Measurements from ENCODE around the gene SLC1A4.
A peak's percentile ranks its signal among the peaks of the same experiment; 100 is the strongest.
"Not testable (repeated sequence)": the region's sequence is repeated elsewhere in the genome, so short reads cannot be mapped to it uniquely, and the experiment has no call there.

The SLC1A4 gene

DNA sequence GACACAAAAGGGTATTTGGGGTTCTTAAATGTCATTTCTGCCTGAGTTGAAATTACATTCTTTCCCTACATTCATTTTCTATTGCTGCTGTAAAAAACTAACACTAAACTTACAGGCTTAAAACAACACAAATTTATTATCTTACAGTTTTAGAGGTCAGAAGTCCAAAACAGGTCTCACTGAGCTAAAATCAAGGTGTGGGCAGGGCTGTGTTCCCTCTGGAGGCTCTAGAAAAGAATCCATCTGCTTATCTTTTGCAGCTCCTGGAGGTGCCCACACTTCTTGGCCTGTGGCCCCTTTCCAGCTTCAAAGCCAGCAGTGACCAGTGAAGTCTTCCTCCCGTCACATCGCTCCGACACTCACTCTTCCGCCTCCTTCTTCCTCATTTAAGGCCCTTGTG lies 23.2 kb upstream of the SLC1A4 start:
- no peak for DNase-seq

DNA sequence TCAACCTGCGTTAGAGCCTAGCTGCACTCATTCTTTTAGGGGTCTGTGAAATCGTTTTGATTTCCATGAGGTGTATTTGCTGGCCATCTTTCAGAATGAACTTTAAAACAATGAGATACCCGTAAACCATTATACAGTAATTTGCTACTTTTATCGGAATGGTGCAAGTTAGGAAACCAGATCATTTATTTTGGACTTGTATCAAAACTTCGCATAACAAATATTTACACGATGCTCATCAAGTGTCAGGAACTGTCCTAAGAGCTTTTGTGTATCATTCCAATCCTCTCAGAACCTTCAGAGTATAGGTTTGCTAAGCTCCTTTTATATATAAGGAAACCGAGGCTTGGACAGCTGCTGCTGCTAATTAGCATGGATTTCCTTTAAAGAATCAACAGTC lies 22.4 kb upstream of the SLC1A4 start:
- DNase-seq: no peak

DNA sequence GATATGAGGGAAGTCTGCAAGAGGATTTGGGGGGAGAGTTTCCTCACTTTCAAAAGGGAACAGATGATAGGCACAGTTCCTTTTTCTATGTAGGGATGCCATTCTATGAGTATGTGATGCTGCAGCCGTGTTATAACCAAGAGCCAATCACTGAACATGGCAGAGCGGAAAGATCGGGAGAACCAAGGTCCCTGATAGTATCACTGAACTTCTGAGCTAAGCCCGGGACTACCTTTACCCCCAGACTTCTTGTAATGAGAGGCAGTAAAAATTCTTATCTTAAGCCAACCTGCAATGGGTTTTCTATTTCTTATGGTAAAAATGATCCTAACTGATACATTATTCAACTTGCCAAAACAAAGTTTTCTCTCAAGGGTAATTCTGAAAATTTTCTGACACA lies 21.6 kb upstream of the SLC1A4 start:
- DNase-seq: no peak

DNA sequence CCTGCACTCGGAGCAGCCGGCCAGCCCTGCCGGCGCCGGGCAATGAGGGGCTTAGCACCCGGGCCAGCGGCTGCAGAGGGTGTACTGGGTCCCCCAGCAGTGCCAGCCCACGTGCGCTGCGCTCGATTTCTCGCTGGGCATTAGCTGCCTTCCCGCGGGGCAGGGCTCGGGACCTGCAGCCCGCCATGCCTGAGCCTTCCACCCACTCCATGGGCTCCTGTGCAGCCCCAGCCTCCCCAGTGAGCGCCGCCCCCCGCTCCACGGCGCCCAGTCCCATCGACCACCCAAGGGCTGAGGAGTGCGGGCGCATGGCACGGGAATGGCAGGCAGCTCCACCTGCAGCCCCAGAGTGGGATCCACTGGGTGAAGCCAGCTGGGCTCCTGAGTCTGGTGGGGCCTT lies 20.1 kb upstream of the SLC1A4 start:
- DNase-seq: not testable (repeated sequence)

DNA sequence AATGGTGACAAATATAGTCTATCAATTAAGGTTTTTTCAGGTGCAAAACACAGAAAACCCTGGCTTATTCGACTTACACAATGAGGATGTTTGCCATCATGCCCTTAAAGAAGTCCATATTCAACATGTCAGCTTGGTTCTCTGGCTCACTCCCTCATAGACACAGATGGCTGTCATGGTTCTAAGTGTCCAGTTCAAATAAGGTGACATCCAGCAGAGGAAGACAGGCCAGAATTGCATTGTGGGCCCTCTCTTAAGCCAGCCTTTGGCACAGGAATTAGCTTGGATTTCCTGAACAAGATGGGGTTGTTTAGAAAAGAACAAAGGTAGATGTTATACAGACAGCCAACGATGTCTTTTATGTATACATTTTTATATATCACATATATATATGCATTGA lies 18.7 kb upstream of the SLC1A4 start:
- no peak for DNase-seq

DNA sequence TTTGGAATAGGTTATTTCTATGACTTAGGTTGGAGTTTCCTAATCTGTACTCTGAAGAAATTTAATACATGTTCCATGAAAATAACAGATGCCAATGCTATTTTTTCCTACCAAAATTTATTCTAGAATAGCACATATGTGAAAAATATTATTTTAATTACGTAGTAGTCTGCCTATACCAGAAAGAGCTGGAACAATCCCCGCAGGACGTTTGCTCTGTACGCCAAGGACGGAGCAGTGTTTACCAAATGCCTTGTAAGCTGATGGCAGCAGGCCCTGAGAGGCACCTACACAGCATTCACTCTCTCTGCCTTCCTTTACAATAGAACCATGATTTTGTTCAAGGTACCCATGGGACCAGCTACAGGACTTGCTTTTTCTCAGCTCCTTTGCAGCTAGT lies 16.8 kb upstream of the SLC1A4 start:
- no peak for DNase-seq

DNA sequence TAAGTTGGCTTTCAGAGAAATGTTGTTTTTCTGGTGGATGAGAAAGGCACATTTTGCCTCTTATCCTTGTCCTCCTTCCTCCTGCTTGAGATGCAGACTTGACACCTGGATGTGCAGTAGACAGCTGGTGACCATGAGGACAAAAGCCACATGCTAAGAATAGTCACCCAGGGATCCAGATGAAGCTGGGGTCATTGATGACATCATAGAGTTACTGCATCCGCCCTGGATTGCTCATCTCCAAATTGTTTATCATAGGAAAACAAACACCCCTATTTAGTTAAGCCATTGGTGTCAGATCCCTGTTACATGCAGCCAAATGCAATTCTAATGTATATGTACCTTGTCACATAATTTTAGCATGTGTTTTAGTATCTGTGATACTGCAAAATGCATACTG lies 16.3 kb upstream of the SLC1A4 start:
- no peak for DNase-seq

DNA sequence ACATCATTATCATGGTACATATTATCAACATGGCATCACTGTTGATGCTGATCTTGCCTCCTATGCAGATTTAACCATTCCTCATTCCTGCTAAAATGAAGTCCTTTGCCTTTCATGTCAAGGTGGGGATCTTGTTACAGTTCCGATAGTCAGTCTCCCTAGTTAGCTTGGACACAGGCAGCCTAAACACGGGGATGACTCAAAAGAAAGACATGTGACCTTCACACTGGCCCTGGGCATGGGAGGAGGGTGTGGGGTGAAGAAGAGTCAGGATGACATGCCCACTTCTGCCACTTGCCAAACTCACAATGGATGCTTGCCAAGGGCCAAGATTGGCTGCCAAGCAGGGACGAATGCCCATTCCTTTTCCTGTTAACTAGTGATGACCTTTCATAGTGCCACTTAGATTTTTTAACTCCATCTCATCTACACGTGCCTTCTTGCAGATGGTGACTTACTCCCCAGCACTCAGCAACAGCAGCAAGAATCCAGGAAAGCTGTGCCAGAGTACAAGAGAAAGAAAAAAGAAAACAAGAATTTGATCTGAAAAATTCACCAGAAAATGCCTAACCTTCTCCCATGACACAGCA lies 13.9 kb upstream of the SLC1A4 start:
- DNase-seq: no peak

DNA sequence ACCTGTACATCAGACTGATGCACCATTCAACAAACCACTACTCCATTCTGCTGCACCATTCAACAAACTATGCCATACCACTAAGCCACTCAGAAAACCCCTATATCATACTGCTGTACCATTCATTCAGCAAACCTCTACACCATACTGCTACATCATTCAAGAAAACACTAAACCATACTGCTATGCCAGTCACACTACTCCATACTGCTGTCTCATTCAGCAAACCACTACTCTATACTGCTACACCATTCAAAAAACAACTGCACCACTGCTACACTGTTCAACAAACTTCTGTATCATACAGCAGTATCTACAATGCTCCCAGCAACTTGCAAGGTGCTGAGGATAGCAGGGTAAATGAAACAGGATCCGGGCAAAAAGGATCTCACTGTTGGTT lies 12.9 kb upstream of the SLC1A4 start:
- DNase-seq: no peak

DNA sequence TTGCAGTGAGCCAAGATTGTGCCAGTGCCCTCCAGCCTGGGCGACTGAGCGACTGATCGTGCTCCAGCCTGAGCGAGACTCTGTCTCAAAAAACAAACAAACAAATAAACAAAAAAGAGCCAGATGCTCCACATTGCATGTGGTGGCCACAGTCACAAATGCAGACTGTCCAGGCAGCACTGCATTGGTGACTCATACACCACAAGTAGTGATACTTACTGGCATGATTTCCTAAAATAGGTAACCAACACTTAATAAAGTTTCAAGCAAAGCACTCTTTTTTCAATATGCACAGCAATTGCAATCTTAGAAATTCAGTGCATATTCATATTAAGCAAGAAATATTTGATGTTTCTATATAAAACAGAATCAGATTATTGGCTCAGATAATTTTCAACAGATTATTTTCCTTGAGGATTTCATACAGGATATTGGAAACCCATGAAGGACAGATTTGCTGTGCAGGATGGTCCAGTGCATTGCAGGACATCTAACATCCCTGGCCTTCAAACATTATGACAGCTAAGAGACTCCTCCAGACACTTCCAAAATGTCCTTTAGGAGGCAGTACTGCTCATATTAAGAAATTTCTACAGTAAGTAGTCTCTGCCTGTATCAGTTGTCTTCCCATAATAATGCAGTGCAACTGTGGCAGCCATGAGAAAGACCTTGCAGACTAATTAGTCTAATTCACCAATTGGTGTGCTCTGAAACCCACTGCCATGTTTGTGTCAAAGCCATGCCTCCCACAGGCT lies 10.5 kb upstream of the SLC1A4 start:
- DNase-seq: no peak

DNA sequence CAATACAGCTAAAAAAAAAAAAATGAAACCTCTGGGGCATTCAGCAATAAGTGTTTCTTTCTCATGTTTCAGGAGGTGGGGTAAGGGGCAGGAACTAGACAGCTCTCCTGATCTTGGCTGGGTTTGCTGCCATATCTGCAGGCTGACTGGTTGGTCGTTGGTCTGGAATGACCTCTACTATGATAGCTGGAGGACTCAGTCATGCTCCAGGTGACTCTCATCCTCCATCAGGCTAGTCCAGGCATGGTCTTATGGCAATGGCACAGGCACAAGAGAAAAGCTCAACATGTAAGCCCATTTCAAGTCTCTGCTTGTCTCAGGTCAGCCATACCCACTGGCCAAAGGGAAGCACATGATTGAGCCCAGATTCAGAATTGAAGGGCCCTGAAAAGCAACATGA lies 9.5 kb upstream of the SLC1A4 start:
- no peak for DNase-seq

DNA sequence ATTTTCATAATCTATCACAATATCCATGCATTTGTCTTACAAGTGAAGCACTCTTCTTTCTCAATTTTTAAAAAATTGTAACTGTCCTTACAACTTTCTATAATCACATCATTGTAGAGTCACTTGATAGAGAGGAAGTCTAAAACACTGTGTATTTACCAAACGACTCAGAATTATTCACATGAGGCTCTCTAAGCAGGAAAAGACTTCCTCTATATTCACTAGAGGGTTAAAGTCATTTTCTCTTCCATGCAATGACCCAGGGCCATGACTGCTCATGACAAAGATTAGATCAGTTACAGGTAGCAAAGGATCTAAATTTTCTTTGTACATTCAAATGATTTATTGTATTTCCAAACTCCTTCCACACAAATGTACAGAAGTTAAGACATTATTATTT lies 9.0 kb upstream of the SLC1A4 start:
- no peak for DNase-seq

- no peak for DNase-seq
Observed at GRCh38 chr2:64982311-64982857, 6.8 kb upstream of the SLC1A4 start.

DNA sequence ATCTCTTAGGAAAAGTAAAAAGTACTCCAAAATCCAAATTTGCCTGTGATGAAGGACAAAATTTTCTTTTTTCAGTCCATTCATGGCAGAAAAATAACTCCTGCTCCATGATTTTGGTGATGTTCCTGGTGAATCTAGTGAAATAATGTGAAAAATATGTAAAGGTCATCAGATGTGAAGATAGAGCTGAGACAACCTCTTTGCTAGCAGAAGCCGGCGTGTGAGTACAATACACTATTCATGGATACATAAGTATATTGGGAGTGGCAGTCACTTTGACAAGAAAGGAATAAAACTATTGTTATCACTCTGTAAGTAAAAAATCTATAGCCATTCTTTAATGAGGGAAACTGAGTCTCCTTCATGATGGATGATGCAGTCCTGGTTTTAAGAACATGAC lies 6.3 kb upstream of the SLC1A4 start:
- no peak for DNase-seq

- DNase-seq: no peak
Observed at GRCh38 chr2:64985447-64985846, 3.8 kb upstream of the SLC1A4 start.

- DNase-seq: peak; percentile 10
Observed at GRCh38 chr2:64987001-64987955, 1.9 kb upstream of the SLC1A4 start.

- DNase-seq: no peak
Observed at GRCh38 chr2:64987956-64988419, 1.2 kb upstream of the SLC1A4 start.

GRCh38 chr2:64988420-64989125 lies 626 bp upstream of the SLC1A4 start:
- peak; percentile 77 for DNase-seq

DNA sequence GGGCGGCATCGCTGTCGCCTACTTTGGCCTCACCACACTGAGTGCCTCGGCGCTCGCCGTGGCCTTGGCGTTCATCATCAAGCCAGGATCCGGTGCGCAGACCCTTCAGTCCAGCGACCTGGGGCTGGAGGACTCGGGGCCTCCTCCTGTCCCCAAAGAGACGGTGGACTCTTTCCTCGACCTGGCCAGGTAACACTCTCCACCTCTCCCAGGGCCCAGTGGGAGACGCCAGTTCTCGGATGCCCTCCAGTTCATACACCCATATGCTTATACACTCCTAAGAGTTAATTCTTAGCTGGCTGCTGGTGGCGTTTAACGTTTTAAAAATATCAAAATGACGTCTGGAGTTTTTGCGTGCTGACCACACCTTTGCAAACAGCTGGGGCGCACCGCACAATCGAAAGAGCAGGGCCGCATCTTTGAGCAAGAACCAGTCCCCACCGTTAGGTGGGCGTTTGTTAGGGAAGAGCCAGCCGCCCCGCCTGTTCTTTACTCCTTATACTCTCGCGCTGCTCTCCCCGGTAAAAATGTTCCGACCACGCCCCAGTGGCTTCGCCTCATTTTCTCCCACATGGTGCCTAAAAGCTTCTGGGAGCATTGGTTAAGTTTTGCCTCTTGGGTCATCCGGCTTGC lies 899 bp downstream of the SLC1A4 start:
- peak; percentile 10 for DNase-seq

DNA sequence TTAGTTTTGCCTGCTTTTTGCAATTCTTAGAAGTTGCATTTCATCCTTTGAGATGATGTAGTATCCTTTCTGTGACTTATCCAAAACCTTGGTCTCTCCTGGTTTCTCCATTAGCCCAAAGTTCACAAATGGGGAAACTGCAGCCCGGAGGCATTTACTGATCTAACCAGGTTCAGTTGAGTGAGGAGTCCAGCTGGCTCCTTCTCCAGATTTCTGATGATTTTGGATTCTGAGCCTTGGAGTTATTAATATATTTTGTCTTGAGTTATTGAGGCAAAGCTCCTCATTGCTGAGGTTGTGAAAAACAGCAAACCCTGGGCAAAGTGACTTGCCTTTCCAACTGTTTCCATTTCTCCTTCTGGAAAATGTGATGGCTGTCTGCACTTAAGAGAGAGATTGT lies 1.7 kb downstream of the SLC1A4 start:
- no peak for DNase-seq

- DNase-seq: no peak
Observed at GRCh38 chr2:64992218-64992617, 3.0 kb downstream of the SLC1A4 start.

DNA sequence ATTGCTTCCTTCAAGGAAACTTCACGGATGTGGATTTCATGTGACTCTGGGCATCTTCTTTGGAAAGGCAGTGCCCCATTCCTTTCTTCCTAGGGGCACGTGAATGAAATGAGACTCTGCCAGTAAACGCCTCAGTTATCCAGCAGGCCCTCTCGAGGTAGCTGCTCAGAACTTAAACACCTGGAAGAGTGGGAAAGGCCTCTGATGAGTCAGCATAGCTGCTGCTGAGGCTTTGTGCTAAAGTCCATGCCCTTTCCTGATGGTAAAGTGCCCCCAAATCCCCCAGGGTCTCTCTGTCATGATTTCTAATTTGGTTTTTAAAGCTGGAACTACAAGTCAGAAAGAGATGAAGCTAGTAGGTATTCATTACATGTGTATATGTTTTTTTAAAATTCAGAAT lies 3.8 kb downstream of the SLC1A4 start:
- no peak for DNase-seq
